HG02884 (cell line): Measurements from ENCODE around the gene KRT24.

Source experiments
- ATAC-seq: cut with Tn5 transposase; IDR thresholded peaks from one replicate; pipeline ENCODE4 v1.9.1; 2021; ENCODE audit warnings: mild to moderate bottlenecking, moderate library complexity; ENCODE audit not compliant: unreplicated experiment

The KRT24 gene

GRCh38 chr17:40695874-40696472 lies 7.6 kb downstream of the KRT24 start:
- ATAC-seq = no peak

GRCh38 chr17:40694584-40694983 lies 9.0 kb downstream of the KRT24 start:
- no peak for ATAC-seq

GRCh38 chr17:40687106-40687505 lies 16.4 kb downstream of the KRT24 start:
- ATAC-seq = no peak

GRCh38 chr17:40686192-40686591 lies 17.4 kb downstream of the KRT24 start:
- ATAC-seq = no peak

GRCh38 chr17:40680998-40681397 lies 22.6 kb downstream of the KRT24 start:
- ATAC-seq = no peak

- ATAC-seq = no peak
Observed at GRCh38 chr17:40679523-40679907, 24.0 kb downstream of the KRT24 start.

GRCh38 chr17:40678902-40679522 lies 24.5 kb downstream of the KRT24 start:
- ATAC-seq = no peak

- no peak for ATAC-seq
Observed at GRCh38 chr17:40675905-40676304, 27.6 kb downstream of the KRT24 start.

GRCh38 chr17:40672654-40673053 lies 30.9 kb downstream of the KRT24 start:
- ATAC-seq = no peak

- ATAC-seq = no peak
Observed at GRCh38 chr17:40671282-40671681, 32.3 kb downstream of the KRT24 start.

GRCh38 chr17:40666331-40666730 lies 37.2 kb downstream of the KRT24 start:
- no peak for ATAC-seq

GRCh38 chr17:40664582-40665333 lies 38.8 kb downstream of the KRT24 start, which contains the start of gene KRT222:
Gene KRT222 (minus strand): TSS chr17:40665177. CDS start chr17:40665099, 78 bp downstream.
- ATAC-seq = no peak

- ATAC-seq = no peak
Observed at GRCh38 chr17:40663252-40663651, 40.3 kb downstream of the KRT24 start.

GRCh38 chr17:40659911-40660310 lies 43.6 kb downstream of the KRT24 start:
- no peak for ATAC-seq

GRCh38 chr17:40658396-40658795 lies 45.2 kb downstream of the KRT24 start:
- ATAC-seq = no peak

GRCh38 chr17:40651939-40652338 lies 51.6 kb downstream of the KRT24 start:
- no peak for ATAC-seq

GRCh38 chr17:40648384-40648968 lies 55.1 kb downstream of the KRT24 start:
- ATAC-seq = no peak
